ENCODE results near the gene COL4A2. TPM values are rescaled to one million over a fixed set of nuclear protein-coding genes. Genes with fewer than 3 reads are reported as not detected.

Gene COL4A2
- total and polyA plus RNA-seq, 11 donors, result 92.4 to 377 (median 166) TPM

GRCh38 chr13:110305544-110305943 is 1.5 kb upstream of the COL4A2 start:
- Histone ChIP-seq H3K27me3 (peaks cover 0 to 32% (median 0%) of the 10 kb centered on the region in 9 donors), H3K4me1 (peaks cover 6 to 75% (median 62%) of the 10 kb centered on the region in 12 donors), H3K9me3 (no peaks in the 10 kb centered on the region), H3K36me3 (peaks cover 0 to 10% (median 0%) of the 10 kb centered on the region in 9 donors), H3K4me3 (peak overlapping the region; percentile 67 to 99 (median 87)), H3K27ac (peak overlapping the region; percentile 92 to 99 (median 97))
- DNase-seq (no peak), ATAC-seq (no peak)
- WGBS, 4 donors, result 21 to 26% (median 23%) methylated on average over 2 of the region's 2 CpGs
- TF ChIP-seq CTCF (IDR thresholded peaks at IDR 0.05) (no peak), POLR2A (IDR thresholded peaks at IDR 0.05) (no peak)
- intact Hi-C loops (cut with DNase I), result loop anchor here (5.0 to 10.0 kb wide), 11 partner anchors 33 to 112 kb away; no protein-coding TSS in a partner anchor

- H3K9me3 ChIP-seq, result no peaks in the 10 kb centered on the region
- intact Hi-C loops (cut with DNase I), result loop anchor here (2.0 to 10.0 kb wide), 12 partner anchors 34 to 111 kb away; no protein-coding TSS in a partner anchor
- ATAC-seq, result peak in 1 of 4 donors; percentile 30
- H3K36me3 ChIP-seq, result peaks cover 0 to 9% (median 0%) of the 10 kb centered on the region in 9 donors
- DNase-seq, result peak in 1 of 5 donors; percentile 35
- peaks cover 0 to 36% (median 0%) of the 10 kb centered on the region in 9 donors for H3K27me3 ChIP-seq
- peak overlapping the region; percentile 92 to 99 (median 97) for H3K27ac ChIP-seq
- H3K4me3 ChIP-seq, result peak overlapping the region; percentile 67 to 99 (median 87)
- WGBS, 4 donors, result 2 to 4% (median 3%) methylated on average over 6 of the region's 6 CpGs
- peak in 1 of 2 donors; percentile 26 for TF ChIP-seq POLR2A (IDR thresholded peaks at IDR 0.05)
- TF ChIP-seq CTCF (IDR thresholded peaks at IDR 0.05), result no peak
- H3K4me1 ChIP-seq, result peaks cover 9 to 75% (median 62%) of the 10 kb centered on the region in 12 donors
Measured at GRCh38 chr13:110305949-110306339, 1.1 kb upstream of the COL4A2 start.

GRCh38 chr13:110306340-110306959 is 634 bp upstream of the COL4A2 start:
- Histone ChIP-seq H3K9me3 (no peaks in the 10 kb centered on the region), H3K4me1 (peaks cover 14 to 75% (median 63%) of the 10 kb centered on the region in 12 donors), H3K27ac (peak overlapping the region; percentile 92 to 99 (median 97)), H3K27me3 (peaks cover 0 to 41% (median 0%) of the 10 kb centered on the region in 9 donors), H3K4me3 (peak overlapping the region; percentile 67 to 99 (median 87)), H3K36me3 (peaks cover 0 to 12% (median 0%) of the 10 kb centered on the region in 9 donors)
- TF ChIP-seq CTCF (IDR thresholded peaks at IDR 0.05), result no peak
- no peak for TF ChIP-seq POLR2A (IDR thresholded peaks at IDR 0.05)
- ATAC-seq (peak in 2 of 4 donors; percentile 1 to 15), DNase-seq (peak in 1 of 5 donors; percentile 53)
- WGBS, 4 donors, result 0 to 1% (median 1%) methylated on average over 27 to 53 of the region's 53 CpGs
- intact Hi-C loops (cut with DNase I), result loop anchor here (2.0 to 10.0 kb wide), 12 partner anchors 34 to 111 kb away; no protein-coding TSS in a partner anchor
